HG03045 (cell line): ENCODE data around the gene SLC2A8.

Experiments
- ATAC-seq: cut with Tn5 transposase; IDR thresholded peaks from one replicate; pipeline ENCODE4 v1.9.1; 2021; ENCODE audit warnings: mild to moderate bottlenecking, moderate library complexity; ENCODE audit not compliant: unreplicated experiment

The SLC2A8 gene

DNA sequence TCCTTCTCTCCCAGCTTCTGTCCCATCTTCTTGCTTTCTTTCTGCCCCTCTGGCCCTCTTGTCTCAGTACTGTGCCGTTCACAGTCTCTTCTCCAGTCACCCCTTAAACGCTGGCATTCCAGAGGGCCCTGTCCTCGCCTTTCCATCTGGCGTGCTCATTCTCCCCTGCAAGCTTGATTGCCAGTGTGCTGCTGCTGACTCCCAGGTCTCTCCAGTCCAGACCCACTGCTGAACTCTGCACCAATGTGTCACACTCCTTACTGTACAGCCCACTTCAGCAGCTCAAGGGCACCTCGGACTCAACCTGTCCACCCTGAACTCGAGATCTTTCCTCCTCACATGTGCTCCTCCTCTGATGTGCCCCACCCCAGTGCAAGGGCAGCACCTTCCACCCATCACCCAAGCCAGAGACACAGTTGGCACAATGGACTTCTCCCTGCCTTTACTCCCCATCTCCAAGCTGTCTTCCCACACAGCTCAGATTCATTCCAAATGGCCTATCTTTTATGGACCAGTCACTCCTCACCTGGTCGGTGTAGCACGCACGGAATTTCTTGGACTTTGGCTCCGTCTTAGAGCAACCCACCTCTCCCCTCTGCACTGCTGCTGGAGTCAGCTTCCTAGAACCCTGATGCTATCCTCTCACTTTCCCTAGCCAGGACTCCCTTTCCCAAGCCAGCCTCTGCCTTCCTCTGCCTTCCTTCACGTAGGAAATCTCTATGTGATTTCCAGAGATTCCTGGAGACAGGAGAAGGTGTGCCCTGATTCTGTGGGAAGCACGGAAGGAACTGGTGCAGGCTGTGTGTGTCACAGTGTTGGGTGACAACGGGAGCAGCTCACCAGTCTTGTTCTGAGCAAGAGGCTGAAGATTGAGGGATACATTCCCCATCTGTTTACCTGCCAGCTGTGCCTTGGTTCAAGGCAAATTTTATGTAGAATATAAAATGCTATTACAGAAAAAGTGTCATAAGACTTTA lies 26.0 kb upstream of the SLC2A8 start:
- ATAC-seq, result no peak

- ATAC-seq, result no peak
These were observed 16.5 kb upstream of the SLC2A8 start for GRCh38 chr9:127380479-127380878.

- no peak for ATAC-seq
These were observed 14.4 kb upstream of the SLC2A8 start for GRCh38 chr9:127382541-127382940.

- no peak for ATAC-seq
These were observed 12.8 kb upstream of the SLC2A8 start for GRCh38 chr9:127384016-127384730.

- ATAC-seq, result no peak
These were observed 12.1 kb upstream of the SLC2A8 start for GRCh38 chr9:127384901-127385300.

- no peak for ATAC-seq
These were observed 10.7 kb upstream of the SLC2A8 start for GRCh38 chr9:127386249-127386648.

- ATAC-seq, result no peak
These were observed 10.0 kb upstream of the SLC2A8 start for GRCh38 chr9:127386981-127387380.

DNA sequence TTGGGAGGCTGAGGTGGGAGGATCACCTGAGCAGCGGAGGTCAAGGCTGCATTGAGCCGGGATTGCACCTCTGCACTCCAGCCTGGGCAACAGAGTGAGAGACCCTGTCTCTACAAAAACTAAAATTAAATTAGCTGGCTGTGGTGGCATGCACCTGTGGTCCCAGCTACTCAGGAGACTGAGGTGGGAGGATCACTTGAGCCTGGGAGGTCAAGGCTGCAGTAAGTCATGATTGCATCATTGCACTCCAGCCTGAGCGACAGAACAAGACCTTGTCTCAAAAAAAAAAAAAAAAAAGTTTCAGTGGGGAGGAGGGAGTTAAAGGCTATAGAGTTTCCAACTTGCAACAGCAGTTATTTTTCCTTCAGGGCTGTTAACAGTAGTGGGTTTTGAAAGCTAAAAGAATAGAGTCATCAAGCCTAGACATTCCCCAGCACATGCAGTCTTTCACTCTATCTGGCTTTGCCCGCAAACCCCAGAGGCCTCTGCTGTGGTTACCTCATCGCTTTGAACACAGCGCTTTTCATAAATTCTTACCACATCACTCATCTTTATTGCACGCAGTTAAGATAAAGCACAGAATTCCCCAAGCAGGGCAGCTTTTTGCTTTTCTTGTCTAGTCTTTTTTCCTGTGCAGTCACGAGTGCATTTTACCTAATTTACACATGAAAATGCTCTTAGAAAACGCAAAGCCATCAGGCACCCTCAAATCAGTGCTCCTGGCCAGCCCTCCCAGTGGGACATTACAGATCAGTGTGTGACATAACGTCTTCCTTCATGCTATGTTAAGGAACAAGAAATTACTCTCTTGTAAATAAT lies 8.7 kb upstream of the SLC2A8 start:
- peak; percentile 62 for ATAC-seq

DNA sequence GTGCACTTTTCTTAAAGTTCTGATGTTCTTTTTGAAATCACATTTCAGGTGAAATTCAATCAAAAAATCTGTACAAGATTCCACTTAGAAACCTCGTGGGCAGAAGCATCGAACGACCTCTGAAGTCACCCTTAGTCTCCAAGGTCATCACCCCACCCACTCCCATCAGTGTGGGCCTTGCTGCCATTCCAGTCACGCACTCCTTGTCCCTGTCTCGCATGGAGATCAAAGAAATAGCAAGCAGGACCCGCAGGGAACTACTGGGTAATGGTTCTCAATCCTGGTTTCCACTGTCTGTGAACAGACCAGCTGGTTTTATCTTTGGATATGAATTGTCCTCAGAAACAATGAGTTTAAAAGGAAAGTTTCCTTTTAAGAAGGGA lies 8.1 kb upstream of the SLC2A8 start:
- no peak for ATAC-seq

DNA sequence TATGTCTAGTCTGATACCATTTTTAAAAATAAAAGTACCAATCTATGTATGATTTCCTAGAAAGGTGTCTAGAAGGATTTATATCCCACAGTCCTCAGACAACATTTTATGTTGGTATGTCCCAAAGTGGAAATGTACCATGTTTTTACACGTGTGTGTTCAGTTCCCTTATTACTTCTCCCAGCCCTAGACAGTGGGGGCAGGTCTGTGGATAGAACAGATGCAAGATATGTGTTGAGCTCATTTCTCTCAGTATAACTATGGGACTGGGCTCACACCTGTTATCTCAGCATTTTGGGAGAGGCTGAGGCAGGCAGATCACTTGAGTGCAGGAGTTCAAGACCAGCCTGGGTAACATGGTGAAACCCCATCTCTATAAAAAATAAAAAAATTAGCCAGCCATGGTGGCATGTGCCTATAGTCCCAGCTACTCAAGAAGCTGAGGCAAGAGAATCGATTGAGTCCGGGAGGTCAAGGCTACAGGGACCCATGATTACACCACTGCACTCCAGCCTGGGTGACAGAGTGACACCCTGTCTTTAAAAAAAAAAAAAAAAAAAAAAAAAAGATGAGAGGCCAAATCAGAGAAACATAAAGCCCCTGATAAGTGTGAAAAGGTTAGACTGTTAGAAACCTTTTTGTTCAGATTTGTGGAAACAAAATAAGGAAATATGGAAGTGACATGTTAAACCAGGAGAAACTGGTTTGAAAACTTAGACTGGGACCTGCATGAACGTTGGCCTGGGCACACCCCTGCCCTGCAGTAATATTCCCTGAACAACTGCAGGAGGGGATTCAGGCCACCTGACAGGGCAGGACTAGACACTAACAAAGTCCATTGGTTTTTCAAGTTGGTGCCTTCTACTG lies 7.4 kb upstream of the SLC2A8 start:
- ATAC-seq, result no peak

GRCh38 chr9:127390248-127390545 lies 6.8 kb upstream of the SLC2A8 start:
- no peak for ATAC-seq

GRCh38 chr9:127390563-127390962 lies 6.4 kb upstream of the SLC2A8 start:
- no peak for ATAC-seq

DNA sequence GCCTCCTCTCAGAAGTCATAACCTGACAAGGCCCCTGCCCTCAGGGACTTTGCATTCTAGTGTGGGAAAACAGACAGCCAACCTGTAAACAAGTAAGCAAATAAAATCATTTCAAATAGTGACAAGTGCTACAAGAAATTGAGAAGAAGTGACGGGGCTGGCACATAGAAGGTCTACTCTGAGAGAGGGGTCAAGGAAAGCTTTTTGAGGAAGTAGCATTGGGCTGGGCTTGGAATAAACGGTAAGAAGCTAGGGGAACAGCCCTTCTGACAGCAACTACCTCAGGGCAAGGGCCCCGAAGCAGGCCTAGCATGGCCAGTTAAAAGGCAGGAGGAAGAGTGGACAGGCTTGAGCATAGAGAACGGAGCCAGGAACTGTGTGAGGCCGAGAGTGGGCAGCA lies 4.8 kb upstream of the SLC2A8 start:
- ATAC-seq, result no peak

DNA sequence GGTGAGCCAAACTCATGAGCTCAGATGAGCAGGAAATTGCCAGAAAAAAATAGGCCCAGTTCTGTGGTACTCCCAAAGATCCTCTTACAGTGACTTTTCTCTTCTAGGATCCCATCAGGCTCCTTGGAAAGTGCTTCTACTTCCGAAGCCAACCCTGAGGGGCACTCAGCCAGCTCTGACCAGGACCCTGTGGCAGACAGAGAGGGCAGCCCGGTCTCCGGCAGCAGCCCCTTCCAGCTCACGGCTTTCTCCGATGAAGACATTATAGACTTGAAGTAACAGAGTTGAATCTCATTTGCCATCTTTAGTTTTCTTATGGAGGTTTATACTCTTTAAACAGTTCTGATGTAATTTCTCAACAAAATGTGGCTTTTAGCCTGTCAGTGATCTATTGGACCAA lies 4.0 kb upstream of the SLC2A8 start:
- no peak for ATAC-seq

DNA sequence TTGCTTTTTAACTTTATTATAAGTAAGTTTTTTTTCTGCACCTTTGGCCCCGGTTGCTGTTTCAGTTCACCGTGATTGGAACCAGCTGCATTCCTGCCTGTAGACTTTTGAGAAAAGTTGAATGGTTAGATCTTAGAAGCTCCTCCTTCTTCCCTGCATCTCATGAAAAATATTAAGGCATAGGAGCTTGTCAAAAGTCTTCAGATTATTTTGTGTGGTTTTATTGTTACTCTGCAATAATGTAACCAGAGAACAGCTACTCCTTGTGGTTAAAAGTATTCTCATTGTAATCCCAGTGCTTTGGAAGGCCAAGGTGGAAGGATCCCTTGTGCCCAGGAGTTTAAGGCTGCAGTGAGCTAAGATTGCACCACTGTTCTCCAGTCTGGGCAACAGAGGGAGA lies 3.3 kb upstream of the SLC2A8 start:
- no peak for ATAC-seq

- ATAC-seq, result no peak
These were observed 1.3 kb upstream of the SLC2A8 start for GRCh38 chr9:127395497-127396252.

GRCh38 chr9:127396253-127396807 lies 639 bp upstream of the SLC2A8 start:
- ATAC-seq, result peak; percentile 14

DNA sequence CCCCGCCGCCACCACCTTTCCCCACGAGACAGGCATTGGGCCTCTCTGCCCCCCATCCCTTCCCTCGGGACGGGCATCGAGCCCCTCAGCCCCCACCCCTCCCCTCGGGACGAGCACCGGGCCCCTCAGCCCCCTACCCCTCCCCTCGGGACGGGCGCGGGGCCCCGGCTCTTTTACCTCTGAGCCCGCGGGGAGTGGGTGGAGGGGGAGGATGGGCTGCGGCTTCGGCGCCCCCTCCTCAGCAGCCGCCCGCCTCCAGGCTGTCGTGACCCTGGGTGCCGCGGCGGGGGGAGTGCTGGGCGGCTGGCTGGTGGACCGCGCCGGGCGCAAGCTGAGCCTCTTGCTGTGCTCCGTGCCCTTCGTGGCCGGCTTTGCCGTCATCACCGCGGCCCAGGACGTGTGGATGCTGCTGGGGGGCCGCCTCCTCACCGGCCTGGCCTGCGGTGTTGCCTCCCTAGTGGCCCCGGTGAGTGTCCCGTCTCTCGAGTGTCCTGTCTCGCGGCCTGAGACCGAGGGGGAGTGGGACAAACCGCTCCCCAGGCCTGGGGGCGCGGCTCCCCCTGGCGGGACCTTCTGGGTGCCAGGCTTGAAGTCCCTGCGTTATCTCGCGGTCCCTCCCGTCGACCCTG lies 791 bp downstream of the SLC2A8 start:
- no peak for ATAC-seq

- no peak for ATAC-seq
These were observed 1.3 kb downstream of the SLC2A8 start for GRCh38 chr9:127398275-127398647.
